Thoracic aorta (tissue), 2 donors: Measurements from ENCODE around the gene NAE1. TPM values are rescaled to one million over a fixed set of nuclear protein-coding genes. Genes with fewer than 3 reads are reported as not detected.

Experiments
- ATAC-seq: fragments of 150-250 bp; one replicate; pipeline ENCODE4 v1.8.0; 2017; ENCODE audit warnings: low read depth; ENCODE audit not compliant: insufficient number of reproducible peaks, low FRiP score
- DNase-seq: peaks from one replicate; pipeline ENCODE4 v3.0.0-alpha.2; 2020; ENCODE audit warnings: low spot score
- H3K27ac ChIP-seq, 2 donors: fragments of 200-600 bp; sonication (generic); 1 replicate in 1 of 2; 2 replicates in 1 of 2; pipeline ENCODE4 v1.5.1; 2016; ENCODE audit warnings: mild to moderate bottlenecking in 2 of 2, moderate library complexity in 2 of 2
- H3K27me3 ChIP-seq: fragments of 200-600 bp; sonication (generic); replicated peaks from 2 replicates; pipeline ENCODE4 v1.6.0; 2016; ENCODE audit warnings: mild to moderate bottlenecking; ENCODE audit not compliant: insufficient read depth
- H3K36me3 ChIP-seq: fragments of 200-600 bp; sonication (generic); one replicate; pipeline ENCODE4 v1.5.1; 2016
- H3K4me1 ChIP-seq, 2 donors: fragments of 200-600 bp; sonication (generic); 1 replicate in 1 of 2; 2 replicates in 1 of 2; pipeline versions ENCODE4 v1.5.1 to v1.6.0; 2016; ENCODE audit warnings: low read depth in 2 of 2, mild to moderate bottlenecking in 1 of 2; ENCODE audit not compliant: control insufficient read depth in 1 of 2
- H3K4me3 ChIP-seq: fragments of 200-600 bp; sonication (generic); 2 replicates; pipeline ENCODE4 v1.5.1; 2016; ENCODE audit warnings: mild to moderate bottlenecking
- H3K9me3 ChIP-seq: fragments of 200-600 bp; sonication (generic); 2 replicates; pipeline ENCODE4 v1.5.1; 2016
- CTCF ChIP-seq: fragments of 200-600 bp; sonication (generic); IDR thresholded peaks from one replicate; pipeline ENCODE4 v1.5.1; 2019; ENCODE audit warnings: antibody characterized with exemption
- total RNA-seq, 2 donors: library from RNA; depleted of rRNA; stranded (reverse); fragments of >200 nt; gene quantifications; one replicate each; pipeline versions ENCODE4 v1.1.0 to v1.2.3, GENCODE V29; 2016

Gene NAE1
- total RNA-seq = 10 to 100 TPM; 29.6 to 48.0 TPM

- no peaks in the 10 kb centered on the region for H3K36me3 ChIP-seq
- no peaks in the 10 kb centered on the region for H3K27me3 ChIP-seq
- TF ChIP-seq CTCF = peak; percentile 97
- ATAC-seq = peak; percentile 78
- peak within 1 kb of the TSS; percentile 84 for H3K4me3 ChIP-seq
- peak within 1 kb of the TSS; percentile 83 to 87 for H3K27ac ChIP-seq
- no peak for DNase-seq
- H3K4me1 ChIP-seq = peaks cover 10 to 20% of the 10 kb centered on the region in 2 donors
- H3K9me3 ChIP-seq = no peaks in the 10 kb centered on the region
Measured at GRCh38 chr16:66830422-66831404, at the start of gene NAE1. TSS of gene NAE1 (minus strand) at chr16:66830976. CDS start at chr16:66830899, 77 bp downstream.

DNA sequence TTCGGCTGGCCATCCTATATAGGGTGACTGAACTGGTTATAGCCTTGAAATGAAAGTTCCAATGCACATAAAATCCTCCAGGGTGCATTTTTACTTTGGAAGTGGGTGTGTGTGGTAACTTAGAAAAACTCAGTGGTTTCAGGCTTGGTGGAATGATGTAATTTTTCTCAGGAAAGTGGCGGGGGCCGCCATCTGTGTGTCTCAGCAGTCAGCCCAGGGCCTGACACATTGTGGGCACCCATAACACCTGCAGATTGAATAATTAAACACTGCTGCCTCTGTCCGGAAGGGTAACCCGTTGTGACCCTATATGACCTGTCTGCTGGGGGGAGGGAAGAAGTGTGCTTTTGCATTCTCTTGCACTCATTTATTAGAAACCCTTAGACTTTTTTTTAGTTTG is 47.3 kb upstream of the NAE1 start:
- no peaks in the 10 kb centered on the region for H3K9me3 ChIP-seq
- no peak for ATAC-seq
- DNase-seq = no peak
- peaks cover 0 to 22% of the 10 kb centered on the region in 2 donors for H3K4me1 ChIP-seq
- no peak overlapping the region for H3K27ac ChIP-seq
- H3K4me3 ChIP-seq = no peak overlapping the region
- TF ChIP-seq CTCF = no peak
- no peaks in the 10 kb centered on the region for H3K27me3 ChIP-seq
- H3K36me3 ChIP-seq = no peaks in the 10 kb centered on the region

DNA sequence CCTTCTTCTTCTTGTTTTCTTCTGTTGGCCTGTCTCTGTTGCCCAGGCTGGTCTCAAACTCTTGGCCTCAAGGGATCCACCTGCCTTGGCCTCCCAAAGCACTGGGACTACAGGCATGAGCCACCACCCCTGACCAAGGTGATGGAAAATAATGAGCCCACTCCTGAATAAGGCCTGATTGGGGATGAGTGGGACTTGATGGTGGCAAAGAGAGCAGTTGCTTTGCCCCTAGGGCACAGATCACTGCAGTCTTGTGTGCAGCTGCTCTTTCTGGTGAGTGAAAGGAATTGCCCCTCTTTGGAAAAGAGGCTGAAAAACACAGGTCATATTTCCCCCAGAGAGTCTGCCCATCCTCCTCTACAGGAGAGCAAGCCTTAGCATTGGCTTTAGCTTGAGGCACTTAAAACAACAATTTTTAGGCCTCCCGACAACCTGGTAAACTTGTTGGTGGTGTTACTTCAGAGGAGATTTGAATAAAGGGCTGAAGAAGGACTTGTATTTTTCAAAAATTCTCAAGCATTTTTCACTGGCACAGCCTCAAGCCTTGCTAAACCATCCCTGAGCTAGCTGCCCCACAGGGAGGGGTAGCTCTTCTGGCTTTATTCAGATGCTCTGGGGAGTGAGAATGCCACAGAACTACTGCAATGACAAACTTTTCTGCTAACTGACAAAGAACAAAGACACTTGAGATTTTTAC is 43.5 kb upstream of the NAE1 start:
- H3K27ac ChIP-seq = peak overlapping the region; percentile 51 to 63
- no peak for ATAC-seq
- peaks cover 5 to 14% of the 10 kb centered on the region in 2 donors for H3K4me1 ChIP-seq
- H3K27me3 ChIP-seq = no peaks in the 10 kb centered on the region
- no peaks in the 10 kb centered on the region for H3K36me3 ChIP-seq
- H3K9me3 ChIP-seq = no peaks in the 10 kb centered on the region
- no peak for TF ChIP-seq CTCF
- no peak for DNase-seq
- H3K4me3 ChIP-seq = no peak overlapping the region

- Histone ChIP-seq H3K4me3 (no peak overlapping the region), H3K9me3 (no peaks in the 10 kb centered on the region), H3K27me3 (no peaks in the 10 kb centered on the region), H3K4me1 (peaks cover 5 to 14% of the 10 kb centered on the region in 2 donors), H3K36me3 (no peaks in the 10 kb centered on the region), H3K27ac (peak overlapping the region; percentile 61 to 63)
- DNase-seq = no peak
- ATAC-seq = no peak
- TF ChIP-seq CTCF = no peak
Measured at GRCh38 chr16:66873685-66874055, 42.9 kb upstream of the NAE1 start.
